NCI-H187 treated with DMSO at 0.1 percent for 48 hours (cell line): ENCODE data around the gene ITIH2.
"Not testable (repeated sequence)": the region's sequence is repeated elsewhere in the genome, so short reads cannot be mapped to it uniquely, and the experiment has no call there.

Source experiments
- DNase-seq: peaks from one replicate; lab custom pipeline; 2025; lab: John Stamatoyannopoulos, UW

The ITIH2 gene

GRCh38 chr10:7738536-7739407 is 35.7 kb downstream of the ITIH2 start:
- no peak for DNase-seq

DNA sequence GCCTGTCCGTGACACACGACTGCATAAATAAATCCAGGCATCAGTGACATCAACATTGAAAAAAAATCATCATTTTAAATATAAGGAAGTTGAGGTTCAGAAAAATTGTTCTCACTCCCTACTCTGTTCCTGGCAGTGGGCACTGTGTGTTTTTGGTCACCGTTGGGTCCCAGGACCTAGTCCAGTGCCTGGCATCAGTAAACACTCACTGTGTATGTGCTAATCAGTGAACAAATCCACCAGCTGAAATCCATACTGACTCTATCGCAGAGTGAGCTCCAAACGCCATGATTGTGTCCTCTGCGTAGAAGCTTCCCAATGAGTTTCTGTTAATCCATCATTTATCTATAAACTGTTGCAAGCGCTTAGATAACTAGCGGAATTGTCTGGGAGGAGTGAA is 41.2 kb downstream of the ITIH2 start:
- DNase-seq: no peak

- DNase-seq: not testable (repeated sequence)
Measured at GRCh38 chr10:7748637-7749036, 45.5 kb downstream of the ITIH2 start.

DNA sequence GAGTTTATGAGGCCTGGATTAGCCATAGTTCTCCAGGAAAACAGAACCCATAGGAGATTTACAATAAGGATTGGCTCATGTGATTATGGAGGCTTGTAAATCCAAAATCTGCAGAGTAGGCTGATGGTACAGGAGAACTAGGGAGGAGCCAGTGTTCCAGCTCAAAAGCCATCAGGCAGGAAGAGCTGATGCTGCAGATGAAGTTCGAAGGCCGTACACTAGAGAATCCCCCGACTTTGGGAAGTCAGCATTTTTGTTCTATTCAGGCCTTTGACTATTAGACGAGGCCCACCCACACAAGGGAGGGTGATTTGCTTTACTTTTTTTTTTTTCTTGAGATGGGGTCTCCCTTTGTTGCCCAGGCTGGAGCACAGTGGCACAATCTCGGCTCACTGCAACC is 47.1 kb downstream of the ITIH2 start:
- no peak for DNase-seq

DNA sequence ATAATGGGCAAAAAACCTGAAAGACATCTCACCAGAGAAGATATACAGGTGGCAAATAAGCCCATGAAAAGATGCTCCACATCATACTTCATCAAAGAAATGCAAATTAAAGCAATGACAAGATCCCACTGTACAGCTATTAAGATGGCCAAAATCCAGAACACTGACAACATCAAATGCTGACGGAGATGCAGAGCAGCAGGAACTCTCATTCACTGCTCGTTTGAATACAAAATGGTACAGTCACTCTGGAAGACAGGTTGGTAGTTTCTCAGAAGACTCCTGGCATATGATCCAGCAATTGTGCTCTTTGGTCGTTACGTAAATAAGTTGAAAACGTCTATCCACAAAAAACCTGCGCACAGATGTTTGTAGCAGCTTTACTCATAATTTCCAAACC is 49.1 kb downstream of the ITIH2 start:
- DNase-seq: no peak

- DNase-seq: no peak
Measured at GRCh38 chr10:7755103-7755502, 52.0 kb downstream of the ITIH2 start.

- DNase-seq: no peak
Measured at GRCh38 chr10:7756360-7756992, 53.4 kb downstream of the ITIH2 start.

- DNase-seq: no peak
Measured at GRCh38 chr10:7763929-7764328, 60.8 kb downstream of the ITIH2 start.

DNA sequence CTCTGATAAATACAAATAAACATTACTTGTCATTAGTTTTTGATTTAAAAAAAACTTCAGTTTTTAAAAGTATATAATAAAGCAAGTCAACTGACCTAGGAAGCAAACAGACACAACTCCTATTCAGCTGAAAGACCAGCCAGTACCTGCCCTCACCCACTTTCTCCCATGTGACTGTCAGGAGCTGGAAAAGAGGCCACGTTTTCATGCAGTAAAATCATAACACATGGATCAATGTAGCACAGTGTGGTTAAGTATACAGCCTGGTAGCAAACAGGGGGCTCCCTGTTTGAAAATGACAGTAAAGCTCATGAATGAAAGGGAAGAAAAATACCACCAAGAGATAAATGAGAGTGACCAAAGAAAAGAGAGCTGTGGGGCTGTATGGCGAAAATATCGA is 63.1 kb downstream of the ITIH2 start:
- no peak for DNase-seq

- DNase-seq: no peak
Measured at GRCh38 chr10:7767209-7767608, 64.1 kb downstream of the ITIH2 start.

- DNase-seq: no peak
Measured at GRCh38 chr10:7768417-7768816, 65.3 kb downstream of the ITIH2 start.

DNA sequence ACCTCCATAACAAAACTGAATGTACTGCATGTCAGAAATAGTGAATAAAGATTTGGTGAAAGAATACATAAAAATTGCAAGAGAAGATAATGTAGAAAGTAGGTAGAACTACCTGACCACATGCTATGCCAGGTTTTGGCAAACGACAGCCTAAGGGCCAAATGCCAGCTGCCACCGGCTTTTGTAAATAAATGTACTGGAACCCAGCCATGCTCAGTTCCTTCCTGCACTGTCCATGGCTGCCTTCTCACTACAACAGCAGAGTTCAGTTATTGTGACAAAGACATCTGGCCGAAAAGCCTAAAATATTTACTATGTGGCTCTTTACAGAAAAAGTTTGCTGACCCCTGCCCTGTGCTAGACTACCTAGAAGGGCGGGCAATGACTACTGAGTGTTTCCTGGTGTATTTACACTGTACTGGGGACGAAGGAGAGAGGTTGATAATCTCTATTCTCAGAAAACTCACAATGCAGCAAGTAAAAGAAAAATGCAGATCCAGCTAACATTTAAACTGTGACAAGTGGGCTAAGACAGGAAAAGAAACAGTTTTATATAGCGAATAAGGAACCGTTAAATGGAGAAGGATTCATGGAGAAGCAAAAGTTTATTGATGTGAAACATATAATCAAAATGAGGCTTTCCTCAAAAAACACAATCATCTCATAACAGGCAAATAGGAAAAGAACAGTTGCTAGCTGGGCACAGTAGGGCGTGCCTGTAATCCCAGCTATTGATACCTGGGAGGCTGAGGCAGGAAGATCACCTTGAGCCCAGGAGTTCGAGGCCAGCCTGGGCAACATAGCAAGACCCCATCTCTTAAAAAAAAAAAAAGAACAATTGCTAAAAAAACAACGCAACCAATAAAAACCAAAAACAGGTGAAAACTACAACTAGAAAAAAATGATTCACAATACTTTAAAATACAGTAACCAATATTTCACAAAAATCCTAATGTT is 71.0 kb downstream of the ITIH2 start:
- no peak for DNase-seq

GRCh38 chr10:7776777-7777176 is 73.7 kb downstream of the ITIH2 start:
- DNase-seq: no peak

DNA sequence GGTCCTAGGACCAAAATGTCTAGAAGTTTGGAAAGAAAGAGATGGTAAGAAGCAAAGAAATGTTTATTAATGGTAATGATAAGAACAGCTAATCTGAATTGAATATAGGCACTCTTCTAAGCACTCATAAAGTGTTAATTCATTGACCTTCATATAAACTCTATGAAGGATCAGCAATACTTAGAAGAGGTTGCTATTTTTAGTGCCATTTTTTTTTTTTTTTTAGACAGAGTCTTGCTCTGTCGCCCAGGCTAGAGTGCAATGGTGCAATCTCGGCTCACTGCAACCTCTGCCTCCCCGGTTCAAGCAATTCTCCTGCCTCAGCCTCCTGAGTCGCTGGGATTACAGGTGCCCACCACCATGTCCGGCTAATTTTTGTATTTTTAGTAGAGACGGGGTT is 79.1 kb downstream of the ITIH2 start:
- not testable (repeated sequence) for DNase-seq

- DNase-seq: no peak
Measured at GRCh38 chr10:7786430-7786829, 83.3 kb downstream of the ITIH2 start.

GRCh38 chr10:7787150-7787856 is 84.2 kb downstream of the ITIH2 start:
- no peak for DNase-seq

GRCh38 chr10:7787857-7788638 is 84.9 kb downstream of the ITIH2 start, which contains the start of the genes ATP5F1C and KIN:
ATP5F1C (plus strand) TSS chr10:7788177; CDS start chr10:7788208, 31 bp downstream.
KIN (minus strand) TSS chr10:7787993; CDS start chr10:7787933, 60 bp downstream.
- DNase-seq: peak; percentile 66

DNA sequence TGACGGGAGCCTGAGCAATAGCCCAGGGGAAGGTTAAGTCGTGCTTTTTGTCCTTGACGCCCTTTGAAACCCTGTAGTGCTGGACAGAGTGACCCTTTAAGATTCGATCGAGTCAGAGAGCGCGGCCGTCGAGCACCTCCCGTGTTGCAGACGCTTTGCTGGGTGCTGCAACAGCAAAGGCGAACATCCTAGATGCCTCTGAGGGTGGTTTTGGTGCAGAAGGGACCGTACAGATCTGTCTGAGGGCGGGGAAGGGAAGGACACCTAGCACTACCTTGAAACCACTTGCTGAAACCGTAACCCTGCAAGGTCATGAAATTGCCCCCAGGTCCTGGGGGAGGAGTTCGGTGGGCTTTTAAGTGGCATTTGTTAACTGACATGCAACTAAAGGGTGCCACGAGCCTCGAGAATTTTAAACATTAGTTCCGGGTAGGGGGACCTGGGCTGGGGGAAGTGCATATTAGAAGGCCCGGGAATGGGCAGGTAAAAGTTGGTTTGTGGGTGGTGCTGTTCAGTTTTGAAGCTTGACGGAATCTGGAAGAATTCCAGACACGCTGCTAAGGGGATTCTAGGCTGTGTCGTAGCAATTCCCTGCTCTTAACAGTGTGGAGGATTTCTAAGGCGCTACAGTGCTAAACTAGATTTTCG is 85.6 kb downstream of the ITIH2 start:
- no peak for DNase-seq

DNA sequence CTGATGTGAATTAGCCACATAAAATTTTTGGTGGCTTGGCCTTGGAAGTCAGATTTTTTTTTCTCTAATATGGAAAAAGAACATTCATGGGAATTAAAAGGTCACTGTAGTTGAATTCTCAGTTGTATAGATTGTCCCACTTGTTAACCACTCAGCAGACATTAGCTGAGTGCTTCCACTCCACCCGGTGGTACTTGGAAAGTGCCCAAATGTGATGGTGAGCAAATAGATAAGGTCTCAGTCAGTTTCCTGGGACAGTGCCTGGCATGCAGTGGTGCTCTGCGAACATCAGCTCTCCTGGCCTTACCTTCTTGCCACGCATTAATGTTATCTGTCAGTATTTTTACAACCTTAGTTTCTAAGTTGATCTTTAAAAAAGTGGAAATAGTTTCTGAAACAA is 86.3 kb downstream of the ITIH2 start:
- no peak for DNase-seq

DNA sequence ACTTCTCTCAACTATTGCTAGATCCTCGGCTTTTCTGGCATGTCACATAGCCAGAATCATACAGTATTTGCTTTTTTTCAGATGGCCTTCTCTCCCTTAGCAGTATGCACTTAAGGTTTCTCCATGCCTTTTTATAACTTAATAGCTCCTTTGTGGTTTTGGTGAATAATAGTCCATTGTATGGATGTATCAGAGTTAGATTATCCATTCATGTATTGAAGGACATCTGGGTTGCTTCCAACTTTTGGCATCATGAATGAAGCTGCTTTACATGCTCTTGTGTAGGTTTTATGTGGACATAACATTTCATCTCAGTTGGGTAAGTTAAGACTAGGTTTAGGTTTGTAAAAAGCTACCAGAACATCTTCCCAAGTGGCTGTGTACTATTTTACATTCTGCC is 89.4 kb downstream of the ITIH2 start:
- DNase-seq: no peak
